HepG2 (cell line): Measurements from ENCODE around the gene PRR4. TPM values are rescaled to one million over a fixed set of nuclear protein-coding genes. Genes with fewer than 3 reads are reported as not detected.
A peak's percentile ranks its signal among the peaks of the same experiment; 100 is the strongest.

ENCODE experiments used
- AGO1 ChIP-seq: fragments of 200-400 bp; formaldehyde crosslinking; IDR thresholded peaks from 2 replicates; pipeline ENCODE4 v1.6.1; 2017; ENCODE audit warnings: mild to moderate bottlenecking, low read depth, low read length, moderate library complexity; ENCODE audit not compliant: poor library complexity, severe bottlenecking
- ARHGAP35 ChIP-seq: sonication (generic); formaldehyde crosslinking; IDR thresholded peaks from 2 replicates; pipeline ENCODE4 v1.9.0; 2022; ENCODE audit warnings: mild to moderate bottlenecking, inconsistent platforms, moderate library complexity, missing genetic modification reagents, borderline replicate concordance
- CBX2 ChIP-seq, 2 experiments: fragments of 200-600 bp in 1 of 2; sonication (generic); formaldehyde crosslinking in 1 of 2; IDR thresholded peaks; 2 replicates each; pipeline versions ENCODE4 v1.7.0 to v1.8.1; 2018 to 2022; ENCODE audit warnings: low read depth in 2 of 2, low read length in 1 of 2, mild to moderate bottlenecking in 1 of 2, missing genetic modification reagents in 1 of 2
- DZIP1 ChIP-seq: sonication (generic); formaldehyde crosslinking; IDR thresholded peaks from 2 replicates; pipeline ENCODE4 v1.5.0; 2020; ENCODE audit warnings: mild to moderate bottlenecking, missing genetic modification reagents
- ETS1 ChIP-seq: sonication (generic); formaldehyde crosslinking; IDR thresholded peaks from 2 replicates; pipeline ENCODE4 v1.4.0; 2020; ENCODE audit warnings: missing genetic modification reagents
- FOXO4 ChIP-seq: sonication (generic); formaldehyde crosslinking; conservative IDR thresholded peaks from 2 replicates; pipeline ENCODE4 v1.8.1; 2023; ENCODE audit warnings: missing genetic modification reagents
- GABPB1 ChIP-seq: IDR thresholded peaks from 2 replicates; pipeline ENCODE4 v1.6.1; 2016; ENCODE audit warnings: mild to moderate bottlenecking, missing genetic modification reagents, moderate library complexity, missing compliant biosample characterization
- GLI4 ChIP-seq: sonication (generic); formaldehyde crosslinking; IDR thresholded peaks from 2 replicates; pipeline ENCODE4 v1.5.1; 2020; ENCODE audit warnings: missing genetic modification reagents, mild to moderate bottlenecking, moderate library complexity, borderline replicate concordance
- HNRNPK ChIP-seq: fragments of 200-400 bp; formaldehyde crosslinking; IDR thresholded peaks from 2 replicates; pipeline ENCODE4 v1.6.1; 2018; ENCODE audit warnings: low read length, low read depth, moderate library complexity, mild to moderate bottlenecking; ENCODE audit not compliant: poor library complexity, severe bottlenecking
- KLF13 ChIP-seq: sonication (generic); formaldehyde crosslinking; IDR thresholded peaks from 2 replicates; pipeline ENCODE4 v1.4.0; 2020; ENCODE audit warnings: mild to moderate bottlenecking, missing genetic modification reagents
- MTA1 ChIP-seq: sonication (generic); formaldehyde crosslinking; IDR thresholded peaks from 2 replicates; pipeline ENCODE4 v1.4.0; 2020; ENCODE audit warnings: missing genetic modification reagents, mild to moderate bottlenecking, borderline replicate concordance
- MXD1 ChIP-seq: sonication (generic); formaldehyde crosslinking; IDR thresholded peaks from 2 replicates; pipeline ENCODE4 v1.4.0; 2020; ENCODE audit warnings: mild to moderate bottlenecking, missing genetic modification reagents
- REL ChIP-seq: sonication (generic); formaldehyde crosslinking; conservative IDR thresholded peaks from 2 replicates; pipeline ENCODE4 v1.8.0; 2022; ENCODE audit warnings: mild to moderate bottlenecking, missing genetic modification reagents, moderate library complexity
- SIN3A ChIP-seq: IDR thresholded peaks from 2 replicates; pipeline ENCODE4 v1.6.1; 2011; ENCODE audit warnings: low read depth, mild to moderate bottlenecking, control low read depth, low read length, borderline replicate concordance
- STAG1 ChIP-seq: sonication (generic); formaldehyde crosslinking; IDR thresholded peaks from 2 replicates; pipeline ENCODE4 v1.4.0; 2020; ENCODE audit warnings: missing genetic modification reagents
- ZNF160 ChIP-seq: sonication (generic); formaldehyde crosslinking; IDR thresholded peaks from 2 replicates; pipeline ENCODE4 v1.8.0; 2022; ENCODE audit warnings: mild to moderate bottlenecking, inconsistent platforms, missing genetic modification reagents
- ZNF24 ChIP-seq: fragments of 450-650 bp; IDR thresholded peaks from 2 replicates; pipeline ENCODE4 v1.6.1; 2017; ENCODE audit warnings: antibody characterized with exemption, mild to moderate bottlenecking
- ZNF547 ChIP-seq: sonication (generic); formaldehyde crosslinking; IDR thresholded peaks from 2 replicates; pipeline ENCODE4 v1.5.1; 2020; ENCODE audit warnings: mild to moderate bottlenecking, missing genetic modification reagents
- ZNF562 ChIP-seq: sonication (generic); formaldehyde crosslinking; IDR thresholded peaks from 2 replicates; pipeline ENCODE4 v1.8.0; 2022; ENCODE audit warnings: missing genetic modification reagents, borderline replicate concordance
- ZNF570 ChIP-seq: sonication (generic); formaldehyde crosslinking; IDR thresholded peaks from 2 replicates; pipeline ENCODE4 v1.4.0; 2020; ENCODE audit warnings: mild to moderate bottlenecking, missing genetic modification reagents, borderline replicate concordance
- ZSCAN29 ChIP-seq: sonication (generic); formaldehyde crosslinking; conservative IDR thresholded peaks from 2 replicates; pipeline ENCODE4 v1.4.0; 2020; ENCODE audit warnings: mild to moderate bottlenecking, missing genetic modification reagents
- polyA plus RNA-seq, 8 experiments: library from polyadenylated mRNA; depleted of rRNA in 3 of 8; stranded (reverse) in 7 of 8; unstranded in 1 of 8; fragments of >200 nt; fragmentation: Illumina TruSeq in 4 of 8; extraction: Trizol in 4 of 8; gene quantifications; 2 replicates each; pipeline versions ENCODE4 v1.2.1 to v1.2.3, GENCODE V29; 2011 to 2016; ENCODE audit warnings: low read depth in 4 of 8, missing spikeins in 1 of 8, mixed read lengths in 1 of 8; ENCODE audit not compliant: insufficient read depth in 1 of 8
- total RNA-seq, 5 experiments: library from RNA; depleted of rRNA; stranded (reverse); fragments of >200 nt; fragmentation: Illumina TruSeq; extraction: Trizol; gene quantifications; 2 replicates each; pipeline ENCODE4 v1.2.3, GENCODE V29; 2016; ENCODE audit warnings: low read depth in 1 of 5

The PRR4 gene
- total and polyA plus RNA-seq, 2 of the 13 experiments (the other 11 are each of a cell fraction or from before 2014, with no cell fraction given), result 2.3 to 5.4 TPM

- TF ChIP-seq AGO1, result no peak
- no peak for TF ChIP-seq KLF13 (CRISPR knock-in tag)
- peak; percentile 33; the same call in 1 of the 2 replicates for TF ChIP-seq MTA1 (CRISPR knock-in tag)
- TF ChIP-seq CBX2 (IDR thresholded peaks at IDR 0.05; ENCODE audit: low read depth, low read length), result no peak
- TF ChIP-seq CBX2 (CRISPR knock-in tag; IDR thresholded peaks at IDR 0.05; ENCODE audit: low read depth), result no peak
- TF ChIP-seq ZNF160, result 0 out of 2 replicates have a peak, but pooled peaks have one; percentile 32
- no peak for TF ChIP-seq REL (CRISPR knock-in tag)
- TF ChIP-seq GLI4, result no peak
- TF ChIP-seq ZNF547 (CRISPR knock-in tag), result no peak
- TF ChIP-seq STAG1 (CRISPR knock-in tag), result 0 out of 2 replicates have a peak, but pooled peaks have one; percentile 10
- no peak for TF ChIP-seq ZNF570
- no peak for TF ChIP-seq ZNF562
- no peak for TF ChIP-seq DZIP1 (CRISPR knock-in tag)
- TF ChIP-seq HNRNPK, result no peak
- 0 out of 2 replicates have a peak, but pooled peaks have one; percentile 31 for TF ChIP-seq ZSCAN29
- 0 out of 2 replicates have a peak, but pooled peaks have one; percentile 39 for TF ChIP-seq GABPB1 (CRISPR knock-in tag)
- no peak for TF ChIP-seq SIN3A
- TF ChIP-seq ETS1 (CRISPR knock-in tag), result no peak
- TF ChIP-seq ZNF24, result no peak
- no peak for TF ChIP-seq ARHGAP35 (CRISPR knock-in tag)
- TF ChIP-seq FOXO4, result no peak
- TF ChIP-seq MXD1 (CRISPR knock-in tag), result no peak
Measured at GRCh38 chr12:10891937-10892336, 42.7 kb upstream of the PRR4 start (continued).
